NCI-H2171 treated with DMSO at 0.1 percent for 48 hours (cell line): ENCODE results near the gene MOB2.

ENCODE experiments used
- DNase-seq: peaks from one replicate; lab custom pipeline; 2025; lab: John Stamatoyannopoulos, UW

Gene MOB2

GRCh38 chr11:1486054-1486825, at the start of gene MOB2:
MOB2 (minus strand) TSS chr11:1486779; CDS start chr11:1486556, 223 bp downstream.
- no peak for DNase-seq

- DNase-seq: no peak
Observed at GRCh38 chr11:1534682-1535081, 48.1 kb upstream of the MOB2 start.

- no peak for DNase-seq
Observed at GRCh38 chr11:1534171-1534570, 47.6 kb upstream of the MOB2 start.

- DNase-seq: no peak
Observed at GRCh38 chr11:1533342-1533725, 46.8 kb upstream of the MOB2 start.

- DNase-seq: no peak
Observed at GRCh38 chr11:1532606-1533341, 46.2 kb upstream of the MOB2 start.

GRCh38 chr11:1532014-1532586, 45.5 kb upstream of the MOB2 start:
- peak; percentile 71 for DNase-seq

- DNase-seq: peak; percentile 19
Observed at GRCh38 chr11:1531449-1532013, 45.0 kb upstream of the MOB2 start.

- no peak for DNase-seq
Observed at GRCh38 chr11:1530686-1531448, 44.3 kb upstream of the MOB2 start.

GRCh38 chr11:1529774-1530173, 43.2 kb upstream of the MOB2 start:
- DNase-seq: no peak

- DNase-seq: no peak
Observed at GRCh38 chr11:1529286-1529685, 42.7 kb upstream of the MOB2 start.

- no peak for DNase-seq
Observed at GRCh38 chr11:1528710-1529109, 42.1 kb upstream of the MOB2 start.

GRCh38 chr11:1526785-1527184, 40.2 kb upstream of the MOB2 start:
- no peak for DNase-seq

GRCh38 chr11:1523779-1524178, 37.2 kb upstream of the MOB2 start:
- no peak for DNase-seq

- no peak for DNase-seq
Observed at GRCh38 chr11:1523077-1523476, 36.5 kb upstream of the MOB2 start.

- no peak for DNase-seq
Observed at GRCh38 chr11:1522081-1522424, 35.5 kb upstream of the MOB2 start.

GRCh38 chr11:1521382-1522080, 35.0 kb upstream of the MOB2 start:
- DNase-seq: no peak

GRCh38 chr11:1520663-1521267, 34.2 kb upstream of the MOB2 start:
- DNase-seq: no peak

GRCh38 chr11:1520209-1520662, 33.7 kb upstream of the MOB2 start:
- no peak for DNase-seq

- no peak for DNase-seq
Observed at GRCh38 chr11:1519028-1520010, 32.7 kb upstream of the MOB2 start.

GRCh38 chr11:1518301-1518700, 31.7 kb upstream of the MOB2 start:
- no peak for DNase-seq
